Left ventricle myocardium superior (tissue), 1 donor: ENCODE measurements around the gene NRXN2. TPM values are rescaled to one million over a fixed set of nuclear protein-coding genes. Genes with fewer than 3 reads are reported as not detected.
A peak's percentile ranks its signal among the peaks of the same experiment; 100 is the strongest.
"Not testable (repeated sequence)": the region's sequence is repeated elsewhere in the genome, so short reads cannot be mapped to it uniquely, and the experiment has no call there.

Experiments used
- ATAC-seq: fragments of 200-7000 bp; cut with Tn5 transposase; one replicate; pipeline ENCODE4 v1.9.1; 2020; ENCODE audit warnings: mild to moderate bottlenecking, moderate library complexity
- DNase-seq: peaks from one replicate; pipeline ENCODE4 v3.0.0-alpha.2; 2020
- intact Hi-C: fragments of 100-400 bp; cut with micrococcal nuclease; formaldehyde crosslinking; loops from one replicate; pipeline ENCODE4 v1.11.0; 2022
- total RNA-seq: library from RNA; stranded (reverse); fragmentation: NEBNext Ultra II Directional; extraction: Animal tissue kit (Norgen Biotek cat#: 25700); gene quantifications from one replicate; pipeline ENCODE4 v1.2.1, GENCODE V29; 2021
- donor health status: DM: no; HTN: yes; CAD: no; lungs with severe emphysema.

The NRXN2 gene
- total RNA-seq, 1 donor from 2014 or later: 0.97 TPM

GRCh38 chr11:64688534-64688982 lies 34.4 kb downstream of the NRXN2 start:
- ATAC-seq (peak; percentile 96), DNase-seq (peak; percentile 94)
- intact Hi-C loops: no loop called here

DNA sequence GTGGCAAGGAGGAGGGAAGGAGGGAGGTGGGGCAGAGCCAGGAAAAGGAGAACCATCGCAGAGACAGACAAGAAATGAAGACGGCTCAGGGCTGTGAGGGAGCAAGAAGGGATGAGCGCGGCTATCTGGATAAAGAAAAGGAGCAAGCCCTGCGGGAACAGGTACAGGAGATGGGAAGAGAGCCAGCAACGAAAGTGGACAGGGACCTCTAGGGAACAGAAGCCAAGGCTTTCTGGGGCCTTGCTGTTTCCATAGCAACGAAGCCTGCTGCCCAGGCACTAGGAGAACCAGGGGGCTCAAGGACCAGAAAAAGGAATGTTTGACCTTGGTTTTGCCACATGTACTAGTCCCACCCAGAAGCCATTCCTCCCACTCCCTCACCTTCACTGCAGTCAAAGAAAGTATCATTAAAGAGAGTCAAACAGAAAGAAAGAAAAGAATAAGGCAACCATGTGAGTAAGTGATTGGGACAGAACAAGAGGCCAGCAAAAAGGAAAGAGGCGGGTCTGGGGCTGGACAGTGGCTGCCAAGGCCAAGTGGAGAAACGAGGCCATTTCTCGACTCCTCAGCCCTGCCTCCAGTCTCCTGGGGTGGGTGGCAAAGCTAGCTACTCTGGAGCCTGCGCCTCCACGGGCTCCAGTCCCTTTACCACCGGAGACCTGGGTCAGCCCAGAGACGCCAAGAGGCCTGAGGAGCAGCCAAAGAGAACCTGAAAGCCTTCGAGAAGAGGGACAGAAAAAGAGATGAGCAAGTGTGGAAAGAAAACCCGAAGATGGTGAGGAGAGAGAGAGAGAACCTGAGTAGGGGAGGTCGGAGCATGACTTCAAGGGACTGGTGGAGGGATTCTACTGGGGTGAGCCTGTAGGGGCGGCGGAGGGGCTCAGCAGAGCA lies 35.1 kb downstream of the NRXN2 start:
- intact Hi-C loops: no loop called here
- peak; percentile 26 for ATAC-seq
- DNase-seq: peak; percentile 40

- peak; percentile 13 for ATAC-seq
Observed at GRCh38 chr11:64687204-64687603, 35.8 kb downstream of the NRXN2 start.

DNA sequence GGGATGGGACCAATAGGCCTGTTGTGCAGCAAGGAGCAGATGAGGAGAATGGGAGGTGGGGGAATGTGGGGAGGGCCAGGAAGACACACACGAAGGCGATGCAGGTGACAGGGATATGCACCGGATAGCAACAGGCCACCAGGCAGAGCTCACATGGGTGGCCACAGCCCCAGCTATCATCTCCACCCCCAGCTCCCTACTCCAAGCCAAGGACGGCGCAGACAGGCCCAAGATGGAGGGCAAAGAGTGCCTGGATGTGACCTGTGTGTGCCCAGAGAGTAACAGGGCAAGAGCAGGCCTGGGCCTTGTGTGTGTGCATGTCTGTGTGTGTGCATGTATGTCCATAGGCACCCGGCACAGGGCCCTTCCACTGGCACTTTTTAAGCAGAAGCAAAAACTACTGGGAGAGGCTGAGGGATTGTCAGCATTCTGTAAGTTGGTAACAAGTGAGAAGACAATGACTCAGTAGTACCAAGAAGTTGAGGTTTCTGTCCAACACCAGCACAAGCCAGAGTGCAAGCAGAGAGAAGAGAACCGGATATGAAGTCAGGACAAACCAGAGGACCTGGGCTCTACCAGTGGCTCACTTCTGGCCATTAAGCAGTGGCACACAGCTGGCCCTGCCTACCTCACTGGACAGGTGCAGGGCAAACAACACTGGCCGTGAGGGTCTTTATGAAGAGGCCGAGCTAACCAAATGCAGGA lies 36.4 kb downstream of the NRXN2 start:
- no peak for ATAC-seq
- no peak for DNase-seq
- intact Hi-C loops: no loop called here

More at GRCh38 chr11:64687204-64687603, 35.8 kb downstream of the NRXN2 start:
- DNase-seq: peak; percentile 64
- intact Hi-C loops: no loop called here

- intact Hi-C loops: no loop called here
- DNase-seq: no peak
Observed at GRCh38 chr11:64685536-64685935, 37.5 kb downstream of the NRXN2 start.

DNA sequence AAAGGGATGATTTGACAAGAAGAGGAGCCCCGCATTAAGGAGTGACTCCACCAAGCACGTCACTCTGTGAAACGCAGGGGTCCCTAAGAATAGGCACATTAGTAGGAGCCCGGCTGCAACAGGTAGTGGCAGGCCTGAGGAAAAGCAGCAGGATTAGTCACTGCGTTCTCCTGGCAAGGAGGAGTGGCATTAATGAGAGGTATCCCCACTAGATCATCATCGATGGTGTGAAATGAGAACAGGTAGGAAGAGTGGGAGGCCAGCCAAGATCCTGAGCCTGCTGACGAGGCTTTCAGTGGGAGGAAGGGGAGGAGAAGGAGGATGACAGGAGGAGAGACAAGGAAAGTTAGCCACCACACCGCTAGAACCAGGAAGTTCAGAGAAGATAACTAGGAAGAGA lies 38.6 kb downstream of the NRXN2 start:
- ATAC-seq (no peak), DNase-seq (no peak)
- intact Hi-C loops: no loop called here

More at GRCh38 chr11:64685536-64685935, 37.5 kb downstream of the NRXN2 start:
- no peak for ATAC-seq

- ATAC-seq (no peak), DNase-seq (no peak)
- intact Hi-C loops: no loop called here
Observed at GRCh38 chr11:64681171-64681570, 41.8 kb downstream of the NRXN2 start.

DNA sequence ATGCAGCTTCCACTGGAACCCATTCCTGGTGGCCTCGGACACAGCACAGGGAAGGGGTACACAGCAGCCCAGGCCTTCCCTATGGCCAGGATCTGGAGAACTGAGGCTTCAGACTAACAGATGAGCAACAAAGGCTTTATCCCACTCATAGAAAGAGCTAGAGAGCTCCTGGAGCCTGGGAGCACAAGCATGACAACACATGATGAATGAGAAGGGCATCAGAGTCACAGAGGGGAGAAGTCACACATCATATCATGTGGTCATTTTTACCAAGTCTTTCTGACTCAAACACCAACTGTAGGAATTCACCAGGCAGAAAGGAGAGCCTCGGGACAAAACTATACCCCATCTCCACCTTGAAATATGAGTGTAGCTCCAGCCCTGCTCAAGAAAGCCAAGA lies 43.2 kb downstream of the NRXN2 start:
- intact Hi-C loops: no loop called here
- DNase-seq: no peak
- no peak for ATAC-seq

GRCh38 chr11:64677441-64678023 lies 45.5 kb downstream of the NRXN2 start:
- no peak for DNase-seq

GRCh38 chr11:64676261-64676615 lies 46.8 kb downstream of the NRXN2 start:
- ATAC-seq: no peak
- intact Hi-C loops: no loop called here
- DNase-seq: no peak

More at GRCh38 chr11:64677441-64678023, 45.5 kb downstream of the NRXN2 start:
- ATAC-seq: no peak
- intact Hi-C loops: no loop called here

- ATAC-seq: peak; percentile 99
- intact Hi-C loops: no loop called here
- DNase-seq: peak; percentile 87
Observed at GRCh38 chr11:64675450-64676260, 47.3 kb downstream of the NRXN2 start.

- intact Hi-C loops: no loop called here
- ATAC-seq: no peak
- no peak for DNase-seq
Observed at GRCh38 chr11:64674774-64675173, 48.2 kb downstream of the NRXN2 start.

DNA sequence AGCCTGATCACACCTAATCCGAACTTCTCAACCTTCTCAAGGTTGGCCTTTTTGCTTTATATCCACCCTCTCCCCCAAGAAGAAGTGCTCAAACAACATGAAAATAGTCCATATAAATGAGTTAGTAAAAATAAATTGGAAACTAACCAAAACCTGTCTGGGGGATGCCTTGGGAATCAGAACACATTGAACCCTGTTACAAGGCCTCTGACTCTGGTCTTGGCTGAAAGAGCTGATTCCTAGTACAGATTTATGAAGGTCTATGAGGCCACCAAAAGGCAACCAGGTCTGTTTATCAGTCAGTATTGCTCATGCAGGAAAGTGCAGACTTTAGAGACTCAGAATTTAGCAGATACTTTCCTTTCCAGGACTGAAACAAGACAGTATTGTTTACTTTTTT lies 49.7 kb downstream of the NRXN2 start:
- intact Hi-C loops: no loop called here
- DNase-seq (no peak), ATAC-seq (no peak)

- DNase-seq (no peak), ATAC-seq (no peak)
- intact Hi-C loops: no loop called here
Observed at GRCh38 chr11:64672875-64673274, 50.1 kb downstream of the NRXN2 start.

- DNase-seq (no peak), ATAC-seq (no peak)
- intact Hi-C loops: no loop called here
Observed at GRCh38 chr11:64670975-64671374, 52.0 kb downstream of the NRXN2 start.

DNA sequence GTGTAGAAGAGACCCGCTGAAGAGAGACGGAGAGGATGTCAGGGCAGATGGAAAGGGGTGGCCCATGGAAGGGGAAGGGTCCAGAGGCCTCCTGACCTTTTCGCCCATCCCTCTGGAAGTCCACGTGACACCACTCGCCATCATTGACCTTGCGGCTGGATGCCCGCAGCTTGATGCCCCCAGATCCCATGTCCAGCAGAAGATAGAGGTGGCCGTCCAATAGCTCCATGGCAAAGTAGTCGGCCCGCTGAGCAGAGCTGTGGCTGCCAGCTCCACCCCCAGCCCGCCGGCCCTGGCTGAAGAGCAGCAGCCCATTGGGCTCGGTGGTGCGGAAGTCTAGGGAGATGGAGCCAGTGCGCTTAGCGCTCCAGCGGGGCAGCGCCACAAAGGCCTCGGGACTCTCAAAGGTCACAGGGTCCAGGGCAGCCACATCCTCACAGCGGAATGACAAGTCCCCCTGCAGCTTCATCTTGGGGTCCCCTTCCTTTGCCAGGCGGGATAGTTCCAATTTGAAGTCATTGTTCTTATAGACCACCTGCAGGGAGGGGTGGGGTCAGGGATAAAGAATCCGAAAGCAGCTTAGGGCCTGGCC lies 55.7 kb downstream of the NRXN2 start:
- DNase-seq (no peak), ATAC-seq (no peak)
- intact Hi-C loops: no loop called here

- intact Hi-C loops: no loop called here
- no peak for DNase-seq
Observed at GRCh38 chr11:64665411-64665821, 57.6 kb downstream of the NRXN2 start.

DNA sequence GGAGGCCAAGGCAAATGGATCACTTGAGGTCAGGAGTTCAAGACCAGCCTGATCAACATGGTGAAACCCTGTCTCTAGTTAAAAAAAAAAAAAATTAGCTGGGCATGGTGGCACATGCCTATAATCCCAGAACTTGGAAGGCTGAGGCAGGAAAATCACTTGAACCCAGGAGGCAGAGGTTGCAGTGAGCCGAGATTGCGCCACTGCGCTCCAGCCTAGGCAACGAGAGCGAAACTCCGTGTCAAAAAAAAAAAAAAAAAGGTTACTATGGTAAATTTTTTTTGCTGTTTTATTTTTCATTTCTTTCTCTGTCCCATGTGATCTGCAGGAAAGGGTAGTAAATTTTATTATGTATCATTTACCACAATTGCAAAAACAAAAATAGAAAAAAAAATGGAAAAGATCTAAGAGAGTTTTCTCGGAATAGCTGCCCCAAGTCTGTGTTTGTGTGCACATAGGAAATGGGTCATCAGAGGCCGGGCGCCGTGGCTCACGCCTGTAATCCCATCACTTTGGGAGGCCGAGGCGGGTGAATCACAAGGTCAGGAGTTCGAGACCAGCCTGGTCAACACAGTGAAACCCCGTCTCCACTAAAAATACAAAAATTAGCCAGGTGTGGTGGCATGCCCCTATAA lies 58.6 kb downstream of the NRXN2 start:
- DNase-seq, ATAC-seq, intact Hi-C loops: not testable (repeated sequence)

More at GRCh38 chr11:64665411-64665821, 57.6 kb downstream of the NRXN2 start:
- ATAC-seq: peak; percentile 50
